SU-DHL-6 (cell line): ENCODE results near the gene PRXL2A.

Experiments used
- EZH2phosphoT487 ChIP-seq: fragments of 200-600 bp; sonication (generic), shearing (Covaris generic); conservative IDR thresholded peaks from 2 replicates; pipeline ENCODE4 v1.6.1; 2018; ENCODE audit warnings: mild to moderate bottlenecking, antibody characterized with exemption, low read length, moderate library complexity, mixed read lengths
- TF ChIP-seq, protein P1 (sequence below): fragments of 200-600 bp; sonication (generic); IDR thresholded peaks from one replicate; pipeline ENCODE4 v1.5.1; 2017; ENCODE audit warnings: antibody characterized with exemption, mild to moderate bottlenecking, low read length, moderate library complexity; ENCODE audit not compliant: insufficient read depth, poor library complexity, severe bottlenecking

DNA sequence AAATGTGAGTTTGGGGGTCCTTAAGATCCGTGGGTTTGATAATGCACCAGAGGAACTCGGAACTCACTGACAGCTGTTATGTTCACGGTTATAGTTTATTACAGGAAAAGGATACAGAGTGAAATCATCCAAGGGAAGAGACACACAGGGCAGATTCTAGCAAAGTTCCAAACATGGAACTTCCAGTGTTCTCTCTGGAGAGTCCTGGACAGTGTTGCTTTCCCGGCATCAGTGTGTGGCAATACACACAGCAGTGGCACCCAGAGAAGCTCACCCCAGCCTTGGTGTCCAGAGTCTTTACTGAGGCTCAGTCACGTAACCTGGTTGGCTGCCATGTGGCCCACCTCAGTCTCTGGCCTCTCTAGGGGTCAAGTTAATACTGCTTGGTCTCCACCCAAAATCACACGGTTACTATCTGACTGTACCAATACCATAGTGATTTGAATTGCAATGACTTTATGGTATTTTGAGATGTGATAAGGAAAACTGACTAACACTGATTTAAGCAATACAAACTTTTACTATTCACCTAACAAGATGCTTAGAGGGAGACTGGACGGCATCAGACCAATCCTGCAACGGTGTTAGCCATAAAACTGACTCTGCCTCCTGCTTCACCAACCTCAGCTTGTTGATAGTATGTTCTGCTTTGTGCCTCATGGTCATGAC lies 8.1 kb upstream of the PRXL2A start:
- TF ChIP-seq, protein P1, sequence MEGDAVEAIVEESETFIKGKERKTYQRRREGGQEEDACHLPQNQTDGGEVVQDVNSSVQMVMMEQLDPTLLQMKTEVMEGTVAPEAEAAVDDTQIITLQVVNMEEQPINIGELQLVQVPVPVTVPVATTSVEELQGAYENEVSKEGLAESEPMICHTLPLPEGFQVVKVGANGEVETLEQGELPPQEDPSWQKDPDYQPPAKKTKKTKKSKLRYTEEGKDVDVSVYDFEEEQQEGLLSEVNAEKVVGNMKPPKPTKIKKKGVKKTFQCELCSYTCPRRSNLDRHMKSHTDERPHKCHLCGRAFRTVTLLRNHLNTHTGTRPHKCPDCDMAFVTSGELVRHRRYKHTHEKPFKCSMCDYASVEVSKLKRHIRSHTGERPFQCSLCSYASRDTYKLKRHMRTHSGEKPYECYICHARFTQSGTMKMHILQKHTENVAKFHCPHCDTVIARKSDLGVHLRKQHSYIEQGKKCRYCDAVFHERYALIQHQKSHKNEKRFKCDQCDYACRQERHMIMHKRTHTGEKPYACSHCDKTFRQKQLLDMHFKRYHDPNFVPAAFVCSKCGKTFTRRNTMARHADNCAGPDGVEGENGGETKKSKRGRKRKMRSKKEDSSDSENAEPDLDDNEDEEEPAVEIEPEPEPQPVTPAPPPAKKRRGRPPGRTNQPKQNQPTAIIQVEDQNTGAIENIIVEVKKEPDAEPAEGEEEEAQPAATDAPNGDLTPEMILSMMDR = no peak
- no peak for TF ChIP-seq EZH2phosphoT487
